H1 (cell line): ENCODE measurements around the gene ADAMTSL2. TPM values are rescaled to one million over a fixed set of nuclear protein-coding genes. Genes with fewer than 3 reads are reported as not detected.

Source experiments
- CTCF ChIA-PET: fragments of 300-600 bp; sonication (Branson Sonifier 250); formaldehyde crosslinking; loops from one replicate; lab custom pipeline; 2021; ENCODE audit not compliant: partially characterized antibody; lab: Charles Lee
- POLR2A ChIA-PET: fragments of 300-600 bp; sonication (Branson Sonifier 250); formaldehyde crosslinking; loops from one replicate; lab custom pipeline; 2021; ENCODE audit warnings: inconsistent platforms; ENCODE audit not compliant: partially characterized antibody; lab: Charles Lee
- DNase-seq, 2 experiments: peaks; one replicate each; pipeline versions ENCODE4 v3.0.0 to v3.0.0-alpha.2; 2010 to 2022; ENCODE audit warnings: low spot score in 2 of 2, low read depth in 1 of 2, mixed read lengths in 1 of 2
- FAIRE-seq: peaks from 2 replicates; lab custom pipeline; 2011; peaks lifted over from hg19 to GRCh38; lab: Jason Lieb, UNC
- H2AFZ ChIP-seq: 2 replicates; pipeline ENCODE4 v1.8.1; 2012; ENCODE audit warnings: low read length, inconsistent platforms
- H2AK5ac ChIP-seq: 2 replicates; pipeline ENCODE4 v1.6.1; 2013; ENCODE audit warnings: low read depth, low read length
- H2BK120ac ChIP-seq: replicated peaks from 2 replicates; pipeline ENCODE3; 2013; ENCODE audit warnings: low read depth, low read length, inconsistent platforms
- H2BK12ac ChIP-seq: 2 replicates; pipeline ENCODE4 v1.6.1; 2013; ENCODE audit warnings: low read depth, low read length
- H2BK15ac ChIP-seq: 2 replicates; pipeline ENCODE4 v1.6.1; 2013; ENCODE audit warnings: low read length
- H2BK20ac ChIP-seq: 2 replicates; pipeline ENCODE4 v1.6.1; 2013; ENCODE audit warnings: low read length
- H2BK5ac ChIP-seq: 2 replicates; pipeline ENCODE4 v1.6.1; 2013; ENCODE audit warnings: low read depth, low read length
- H3K14ac ChIP-seq: 2 replicates; pipeline ENCODE4 v1.6.1; 2013; ENCODE audit warnings: inconsistent platforms; ENCODE audit not compliant: insufficient read length
- H3K18ac ChIP-seq: 2 replicates; pipeline ENCODE4 v1.6.1; 2013; ENCODE audit warnings: low read length; ENCODE audit errors: extremely low read depth
- H3K23ac ChIP-seq: 2 replicates; pipeline ENCODE4 v1.6.1; 2013; ENCODE audit warnings: inconsistent platforms; ENCODE audit not compliant: insufficient read length
- H3K23me2 ChIP-seq: 2 replicates; pipeline ENCODE4 v1.6.1; 2013; ENCODE audit warnings: low read depth, low read length
- H3K27ac ChIP-seq: 2 replicates; pipeline ENCODE4 v1.6.1; 2011; ENCODE audit warnings: low read depth, low read length, inconsistent platforms
- H3K27me3 ChIP-seq, 4 experiments: replicated peaks in 1 of 4; 1 replicate in 1 of 4; 2 replicates in 3 of 4; pipeline versions ENCODE4 v1.6.1 to v1.8.1; 2011 to 2013; ENCODE audit warnings: low read length in 3 of 4, mild to moderate bottlenecking in 3 of 4, inconsistent platforms in 2 of 4, mixed read lengths in 2 of 4, moderate library complexity in 1 of 4; ENCODE audit not compliant: control insufficient read depth in 3 of 4, insufficient read depth in 3 of 4; ENCODE audit errors: extremely low read depth in 1 of 4
- H3K36me3 ChIP-seq, 4 experiments: 2 replicates each; pipeline versions ENCODE4 v1.6.1 to v1.8.1; 2011 to 2013; ENCODE audit warnings: mild to moderate bottlenecking in 4 of 4, low read length in 3 of 4, moderate library complexity in 2 of 4, control low read depth in 1 of 4, inconsistent platforms in 1 of 4; ENCODE audit not compliant: insufficient read depth in 4 of 4, control insufficient read depth in 2 of 4
- H3K4ac ChIP-seq: replicated peaks from 2 replicates; pipeline ENCODE3; 2013; ENCODE audit warnings: low read length, low read depth, mixed read lengths, inconsistent platforms; ENCODE audit not compliant: insufficient read length
- H3K4me1 ChIP-seq, 4 experiments: replicated peaks in 1 of 4; 1 replicate in 1 of 4; 2 replicates in 3 of 4; pipeline versions ENCODE4 v1.6.1 to v1.8.1; 2011 to 2013; ENCODE audit warnings: low read length in 3 of 4, inconsistent platforms in 2 of 4, mixed read lengths in 1 of 4; ENCODE audit not compliant: insufficient read depth in 4 of 4, control insufficient read depth in 3 of 4
- H3K4me2 ChIP-seq, 2 experiments: 2 replicates each; pipeline versions ENCODE4 v1.6.1 to v1.8.1; 2011 to 2013; ENCODE audit warnings: low read depth in 2 of 2, low read length in 2 of 2, control low read depth in 1 of 2, inconsistent platforms in 1 of 2, mild to moderate bottlenecking in 1 of 2; ENCODE audit not compliant: insufficient read depth in 1 of 2
- H3K4me3 ChIP-seq, 4 experiments: fragments of 200-600, 300-600 bp in 1 of 4; sonication (generic), shearing (Covaris generic), sonication (Bioruptor Twin) in 1 of 4; 2 replicates each; pipeline versions ENCODE4 v1.5.1 to v1.8.1; 2011 to 2016; ENCODE audit warnings: low read length in 4 of 4, low read depth in 3 of 4, control low read depth in 2 of 4, inconsistent platforms in 2 of 4, mild to moderate bottlenecking in 2 of 4, mixed read lengths in 1 of 4, moderate library complexity in 1 of 4; ENCODE audit not compliant: insufficient read depth in 2 of 4; ENCODE audit errors: extremely low read depth in 1 of 4
- H3K56ac ChIP-seq: replicated peaks from 2 replicates; pipeline ENCODE3; 2013; ENCODE audit warnings: low read depth, mild to moderate bottlenecking, mixed read lengths, low read length, inconsistent platforms; ENCODE audit not compliant: insufficient read length
- H3K79me1 ChIP-seq: 2 replicates; pipeline ENCODE4 v1.6.1; 2013; ENCODE audit warnings: low read depth, low read length, control low read depth
- H3K79me2 ChIP-seq, 2 experiments: 2 replicates each; pipeline versions ENCODE4 v1.6.1 to v1.8.1; 2012 to 2013; ENCODE audit warnings: low read length in 2 of 2, mild to moderate bottlenecking in 2 of 2, inconsistent platforms in 1 of 2; ENCODE audit not compliant: insufficient read depth in 2 of 2, control insufficient read depth in 1 of 2
- H3K9ac ChIP-seq, 4 experiments: replicated peaks in 1 of 4; 1 replicate in 1 of 4; 2 replicates in 3 of 4; pipeline versions ENCODE4 v1.6.1 to v1.8.1; 2011 to 2013; ENCODE audit warnings: low read depth in 3 of 4, low read length in 3 of 4, control low read depth in 2 of 4, mild to moderate bottlenecking in 2 of 4, moderate library complexity in 2 of 4, inconsistent platforms in 1 of 4; ENCODE audit errors: extremely low read depth in 1 of 4
- H3K9me3 ChIP-seq, 2 experiments: 2 replicates each; pipeline versions ENCODE4 v1.6.1 to v1.8.1; 2012 to 2013; ENCODE audit warnings: mild to moderate bottlenecking in 2 of 2, moderate library complexity in 2 of 2, control low read depth in 1 of 2, inconsistent platforms in 1 of 2, low read depth in 1 of 2, low read length in 1 of 2, mixed read lengths in 1 of 2; ENCODE audit not compliant: insufficient read depth in 2 of 2
- H4K20me1 ChIP-seq, 2 experiments: replicated peaks in 1 of 2; 2 replicates each; pipeline versions ENCODE3 to v1.8.1; 2011 to 2013; ENCODE audit warnings: inconsistent platforms in 2 of 2, low read length in 2 of 2, mild to moderate bottlenecking in 1 of 2; ENCODE audit not compliant: insufficient read depth in 2 of 2, control insufficient read depth in 1 of 2
- H4K5ac ChIP-seq: 2 replicates; pipeline ENCODE4 v1.6.1; 2013; ENCODE audit warnings: low read length, low read depth, mixed read lengths, inconsistent platforms; ENCODE audit not compliant: insufficient read length
- H4K8ac ChIP-seq: 2 replicates; pipeline ENCODE4 v1.8.0; 2013; ENCODE audit warnings: mild to moderate bottlenecking, moderate library complexity, low read length, inconsistent platforms; ENCODE audit not compliant: insufficient read depth; ENCODE audit errors: extremely low read depth
- H4K91ac ChIP-seq: replicated peaks from 2 replicates; pipeline ENCODE3; 2013; ENCODE audit warnings: low read length, mixed read lengths, inconsistent platforms; ENCODE audit not compliant: insufficient read length
- ASH2L ChIP-seq: fragments of 200-600, 300-600 bp; sonication (generic); IDR thresholded peaks from one replicate; pipeline ENCODE4 v1.7.1; 2017; ENCODE audit warnings: low read length
- BACH1 ChIP-seq: IDR thresholded peaks from 2 replicates; pipeline ENCODE4 v1.6.1; 2012; ENCODE audit warnings: low read length, improper control_type of control experiment
- HDAC6 ChIP-seq: IDR thresholded peaks from one replicate; pipeline ENCODE4 v1.7.1; 2012; ENCODE audit warnings: low read depth, mild to moderate bottlenecking, inconsistent platforms, low read length, moderate library complexity
- NANOG ChIP-seq: IDR thresholded peaks from 2 replicates; pipeline ENCODE4 v1.6.1; 2011; ENCODE audit warnings: low read length, low read depth, mild to moderate bottlenecking, inconsistent platforms; ENCODE audit not compliant: insufficient read depth, poor library complexity, severe bottlenecking
- NRF1 ChIP-seq: IDR thresholded peaks from 2 replicates; pipeline ENCODE4 v1.6.1; 2011; ENCODE audit warnings: mild to moderate bottlenecking, low read depth, low read length, improper control_type of control experiment
- SAP30 ChIP-seq: fragments of 300-600 bp; sonication (generic); IDR thresholded peaks from 2 replicates; pipeline ENCODE4 v1.7.1; 2012; ENCODE audit warnings: low read length, moderate library complexity, mild to moderate bottlenecking, inconsistent platforms; ENCODE audit not compliant: insufficient read depth, insufficient replicate concordance
- SP2 ChIP-seq: IDR thresholded peaks from 2 replicates; pipeline ENCODE4 v1.6.1; 2012; ENCODE audit warnings: mild to moderate bottlenecking, low read length, inconsistent platforms
- TAF7 ChIP-seq: optimal IDR thresholded peaks from 2 replicates; pipeline ENCODE3; 2011; ENCODE audit warnings: low read depth, mild to moderate bottlenecking, inconsistent platforms, low read length, moderate library complexity, borderline replicate concordance
- TBP ChIP-seq: IDR thresholded peaks from 2 replicates; pipeline ENCODE4 v1.6.1; 2011; ENCODE audit warnings: low read depth, low read length, improper control_type of control experiment
- USF2 ChIP-seq: IDR thresholded peaks from 2 replicates; pipeline ENCODE4 v1.6.1; 2011; ENCODE audit warnings: low read length, improper control_type of control experiment
- WGBS, 2 experiments: shearing (Covaris generic) in 1 of 2; methylation state at CpG; one replicate each; pipeline versions ENCODE4 v1.1.6 to v1.1.7; 2013 to 2015; ENCODE audit warnings: low lambda C conversion rate in 2 of 2, mixed read lengths in 2 of 2, inconsistent platforms in 1 of 2, low coverage in 1 of 2, missing lambda C conversion rate in 1 of 2; ENCODE audit not compliant: insufficient replicate concordance in 2 of 2, insufficient coverage in 1 of 2, insufficient read length in 1 of 2; ENCODE audit errors: extremely low coverage in 1 of 2, missing lambda C conversion rate in 1 of 2; 5-methylcytosine and 5-hydroxymethylcytosine counted together
- polyA plus RNA-seq, 7 experiments: library from polyadenylated mRNA; depleted of rRNA in 3 of 7; stranded (reverse) in 5 of 7; unstranded in 2 of 7; fragments of >200 nt in 5 of 7; fragments of 200-250 nt in 2 of 7; gene quantifications; 1 replicate in 5 of 7; 2 replicates in 1 of 7; 4 replicates in 1 of 7; pipeline versions ENCODE4 v1.2.1 to v1.2.3, GENCODE V29; 2011 to 2013; ENCODE audit warnings: missing spikeins in 2 of 7, mixed read lengths in 2 of 7
- total RNA-seq: library from RNA; stranded (reverse); fragmentation: NEBNext Ultra II Directional; extraction: Animal tissue kit (Norgen Biotek cat#: 25700); gene quantifications from 2 replicates; pipeline ENCODE4 v1.2.1, GENCODE V29; 2021

The ADAMTSL2 gene
- total and polyA plus RNA-seq, 2 of the 8 experiments (the other 6 are each of a cell fraction or from before 2014, with no cell fraction given) = 0.74 to 0.76 TPM

- Histone ChIP-seq H2BK120ac (no peak overlapping the region), H3K9me3 (no peaks in the 10 kb centered on the region), H2AK5ac (no peak overlapping the region), H2BK5ac (no peak overlapping the region), H3K14ac (no peak overlapping the region), H3K9ac (no peak overlapping the region), H2BK15ac (no peak overlapping the region), H3K56ac (no peak overlapping the region), H3K4me2 (no peak overlapping the region), H3K18ac (no peak overlapping the region), H3K4me1 (peaks cover 0 to 3% (median 1%) of the 10 kb centered on the region in 4 experiments; a peak in 3 of 7 replicates), H2BK12ac (no peak overlapping the region), H2BK20ac (no peak overlapping the region), H4K5ac (no peak overlapping the region), H4K20me1 (no peaks in the 10 kb centered on the region), H2AFZ (no peak overlapping the region), H3K27me3 (peaks cover 5 to 19% (median 13%) of the 10 kb centered on the region in 4 experiments), H3K79me2 (no peaks in the 10 kb centered on the region), H3K23me2 (peaks cover 4% of the 10 kb centered on the region; the same call in 1 of the 2 replicates), H3K4ac (no peak overlapping the region), H4K8ac (no peak overlapping the region), H3K23ac (no peak overlapping the region), H3K36me3 (no peaks in the 10 kb centered on the region), H3K79me1 (no peaks in the 10 kb centered on the region), H3K27ac (no peak overlapping the region), H3K4me3 (no peak overlapping the region), H4K91ac (no peak overlapping the region)
- DNase-seq (no peak), FAIRE-seq (no peak)
- ChIA-PET CTCF (interaction anchor here (0.7 to 1.4 kb wide), 3 partner anchors 10 to 102 kb away, joined by 3 to 4 read pairs (median 4); no protein-coding TSS in a partner anchor), POLR2A (interaction anchor here (1.4 kb wide), 1 partner anchor 12 kb away, joined by 3 read pairs; no protein-coding TSS in a partner anchor)
- WGBS, 2 experiments = 86% methylated on average over 8 of the region's 8 CpGs; no CpG with 5 or more reads in 1 of the 2 experiments
- no peak for TF ChIP-seq SP2
- no peak for TF ChIP-seq NRF1
- no peak for TF ChIP-seq HDAC6
- no peak for TF ChIP-seq NANOG
- no peak for TF ChIP-seq BACH1
- TF ChIP-seq TBP = no peak
- TF ChIP-seq USF2 = no peak
- TF ChIP-seq ASH2L = no peak
- no peak for TF ChIP-seq TAF7
- no peak for TF ChIP-seq SAP30
These were observed 78.3 kb downstream of the ADAMTSL2 start for GRCh38 chr9:133612816-133613215.
